Right cardiac atrium (tissue), 5 donors: ENCODE measurements around the gene MYO7B. TPM values are rescaled to one million over a fixed set of nuclear protein-coding genes. Genes with fewer than 3 reads are reported as not detected.

ENCODE experiments used
- ATAC-seq, 2 donors: fragments of 200-7000 bp; cut with Tn5 transposase; one replicate each; pipeline versions ENCODE4 v1.8.0 to v1.9.1; 2020; ENCODE audit warnings: moderate library complexity in 2 of 2, mild to moderate bottlenecking in 1 of 2
- DNase-seq, 3 donors: peaks; one replicate each; pipeline ENCODE4 v3.0.0-alpha.2; 2020
- H3K27ac ChIP-seq: one replicate; pipeline ENCODE4 v1.5.1; 2013; ENCODE audit warnings: mild to moderate bottlenecking, low read length, control low read depth, moderate library complexity
- H3K27me3 ChIP-seq: one replicate; pipeline ENCODE4 v1.6.1; 2013; ENCODE audit not compliant: control insufficient read depth, insufficient read depth
- H3K4me1 ChIP-seq: one replicate; pipeline ENCODE4 v1.6.1; 2013; ENCODE audit warnings: low read length; ENCODE audit not compliant: control insufficient read depth, insufficient read depth
- H3K4me3 ChIP-seq: one replicate; pipeline ENCODE4 v1.5.1; 2013; ENCODE audit warnings: low read length, control low read depth
- H3K9me3 ChIP-seq: one replicate; pipeline ENCODE4 v1.6.1; 2013; ENCODE audit warnings: low read length; ENCODE audit not compliant: control insufficient read depth
- WGBS: extraction: QIAGEN DNeasy Blood & Tissue Kit; methylation state at CpG from one replicate; pipeline ENCODE4 v1.1.7; 2013; 5-methylcytosine and 5-hydroxymethylcytosine counted together
- intact Hi-C, 4 donors: fragments of 100-400 bp; cut with DNase I; formaldehyde crosslinking; loops; one replicate each; pipeline versions ENCODE4 v1.11.0 to v1.14.0; 2022 to 2023
- polyA plus RNA-seq: library from polyadenylated mRNA; stranded (reverse); fragments of 200-250 nt; gene quantifications from one replicate; pipeline ENCODE4 v1.2.3, GENCODE V29; 2013
- total RNA-seq, 4 donors: library from RNA; stranded (reverse); fragmentation: NEBNext Ultra II Directional; extraction: Animal tissue kit (Norgen Biotek cat#: 25700); gene quantifications; one replicate each; pipeline ENCODE4 v1.2.1, GENCODE V29; 2021
- donor health status: healthy with polysubstance abuse.
- donor health status: DM: no; HTN: yes; CAD: no.
- donor health status: DM: no; HTN: no; CAD: no.
- donor health status: DM: no; HTN: yes; CAD: no; lungs with severe emphysema.
- donor health status: DM: yes; HTN: yes; CAD: no.

Gene MYO7B
- total and polyA plus RNA-seq, 5 donors = 0.29 to 0.81 (median 0.45) TPM

- Histone ChIP-seq H3K4me3 (no peak overlapping the region), H3K4me1 (no peaks in the 10 kb centered on the region), H3K27me3 (no peaks in the 10 kb centered on the region), H3K27ac (no peak overlapping the region), H3K9me3 (no peaks in the 10 kb centered on the region)
- no peak for DNase-seq
- ATAC-seq = no peak
- WGBS = 94% methylated on average over 8 of the region's 8 CpGs
- intact Hi-C loops = loop anchor here in 3 of 4 donors (5.0 to 10.0 kb wide), 4 partner anchors 92 to 354 kb away; no protein-coding TSS in a partner anchor
These were observed 55.1 kb downstream of the MYO7B start for GRCh38 chr2:127590386-127591190.

GRCh38 chr2:127591221-127591923 lies 55.9 kb downstream of the MYO7B start:
- ATAC-seq (peak; percentile 82 to 85), DNase-seq (peak; percentile 60 to 86 (median 80))
- Histone ChIP-seq H3K27ac (no peak overlapping the region), H3K4me1 (no peaks in the 10 kb centered on the region), H3K4me3 (no peak overlapping the region), H3K9me3 (no peaks in the 10 kb centered on the region), H3K27me3 (no peaks in the 10 kb centered on the region)
- WGBS = 47% methylated on average over 10 of the region's 10 CpGs
- intact Hi-C loops = loop anchor here in 3 of 4 donors (5.0 to 10.0 kb wide), 4 partner anchors 91 to 353 kb away; no protein-coding TSS in a partner anchor

GRCh38 chr2:127592761-127593227 lies 57.3 kb downstream of the MYO7B start:
- Histone ChIP-seq H3K4me1 (no peaks in the 10 kb centered on the region), H3K9me3 (no peaks in the 10 kb centered on the region), H3K27me3 (no peaks in the 10 kb centered on the region), H3K27ac (no peak overlapping the region), H3K4me3 (no peak overlapping the region)
- intact Hi-C loops = loop anchor here in 3 of 4 donors (5.0 to 10.0 kb wide), 4 partner anchors 90 to 352 kb away; no protein-coding TSS in a partner anchor
- ATAC-seq (peak in 1 of 2 donors; percentile 15), DNase-seq (no peak)
- 94% methylated on average over 37 of the region's 37 CpGs for whole genome bisulfite sequencing

GRCh38 chr2:127593228-127594115 lies 58.0 kb downstream of the MYO7B start:
- no peaks in the 10 kb centered on the region for H3K9me3 ChIP-seq
- H3K27me3 ChIP-seq = no peaks in the 10 kb centered on the region
- ATAC-seq = peak in 1 of 2 donors; percentile 6
- no peak overlapping the region for H3K27ac ChIP-seq
- WGBS = 91% methylated on average over 27 of the region's 27 CpGs
- H3K4me3 ChIP-seq = no peak overlapping the region
- no peaks in the 10 kb centered on the region for H3K4me1 ChIP-seq
- no peak for DNase-seq
- intact Hi-C loops = loop anchor here in 3 of 4 donors (5.0 to 10.0 kb wide), 4 partner anchors 89 to 351 kb away; no protein-coding TSS in a partner anchor

- Histone ChIP-seq H3K27ac (no peak overlapping the region), H3K4me3 (no peak overlapping the region), H3K9me3 (no peaks in the 10 kb centered on the region), H3K27me3 (no peaks in the 10 kb centered on the region), H3K4me1 (no peaks in the 10 kb centered on the region)
- WGBS = 89% methylated on average over 10 of the region's 10 CpGs
- no peak for DNase-seq
- intact Hi-C loops = loop anchor here in 3 of 4 donors (5.0 to 10.0 kb wide), 4 partner anchors 88 to 351 kb away; no protein-coding TSS in a partner anchor
- no peak for ATAC-seq
These were observed 58.7 kb downstream of the MYO7B start for GRCh38 chr2:127594116-127594591.

- H3K4me3 ChIP-seq = no peak overlapping the region
- DNase-seq (no peak), ATAC-seq (no peak)
- WGBS = 94% methylated on average over 14 of the region's 14 CpGs
- no peaks in the 10 kb centered on the region for H3K4me1 ChIP-seq
- H3K27me3 ChIP-seq = no peaks in the 10 kb centered on the region
- H3K9me3 ChIP-seq = no peaks in the 10 kb centered on the region
- intact Hi-C loops = loop anchor here in 2 of 4 donors (10.0 kb wide), 2 partner anchors 98 to 348 kb away; no protein-coding TSS in a partner anchor
- H3K27ac ChIP-seq = no peak overlapping the region
These were observed 61.0 kb downstream of the MYO7B start for GRCh38 chr2:127596311-127597045.

GRCh38 chr2:127597046-127597983 lies 61.8 kb downstream of the MYO7B start:
- Histone ChIP-seq H3K4me1 (no peaks in the 10 kb centered on the region), H3K9me3 (no peaks in the 10 kb centered on the region), H3K4me3 (no peak overlapping the region), H3K27ac (no peak overlapping the region), H3K27me3 (no peaks in the 10 kb centered on the region)
- intact Hi-C loops = loop anchor here in 2 of 4 donors (10.0 kb wide), 2 partner anchors 97 to 347 kb away; no protein-coding TSS in a partner anchor
- 89% methylated on average over 17 of the region's 17 CpGs for WGBS
- ATAC-seq (no peak), DNase-seq (no peak)

GRCh38 chr2:127597984-127598380 lies 62.5 kb downstream of the MYO7B start:
- 76% methylated on average over 4 of the region's 4 CpGs for WGBS
- ATAC-seq = no peak
- no peak for DNase-seq
- Histone ChIP-seq H3K27ac (no peak overlapping the region), H3K27me3 (no peaks in the 10 kb centered on the region), H3K4me1 (no peaks in the 10 kb centered on the region), H3K9me3 (no peaks in the 10 kb centered on the region), H3K4me3 (no peak overlapping the region)
- intact Hi-C loops = loop anchor here in 2 of 4 donors (10.0 kb wide), 2 partner anchors 97 to 347 kb away; no protein-coding TSS in a partner anchor

- intact Hi-C loops = loop anchor here in 2 of 4 donors (10.0 kb wide), 2 partner anchors 96 to 346 kb away; no protein-coding TSS in a partner anchor
- no peaks in the 10 kb centered on the region for H3K4me1 ChIP-seq
- H3K27me3 ChIP-seq = no peaks in the 10 kb centered on the region
- H3K4me3 ChIP-seq = no peak overlapping the region
- ATAC-seq (no peak), DNase-seq (no peak)
- no peaks in the 10 kb centered on the region for H3K9me3 ChIP-seq
- H3K27ac ChIP-seq = no peak overlapping the region
- 85% methylated on average over 3 of the region's 3 CpGs for WGBS
These were observed 63.2 kb downstream of the MYO7B start for GRCh38 chr2:127598711-127599110.
